ENCODE data around the gene ROBO1.

ROBO1 gene

GRCh38 chr3:78642226-78643035 is 1125.4 kb downstream of the ROBO1 start:
- DNase-seq: no peak

GRCh38 chr3:78641703-78642102 is 1126.1 kb downstream of the ROBO1 start:
- DNase-seq: no peak

- DNase-seq: no peak
Observed at GRCh38 chr3:78634316-78634715, 1133.5 kb downstream of the ROBO1 start.

GRCh38 chr3:78633626-78634025 is 1134.2 kb downstream of the ROBO1 start:
- DNase-seq: no peak

- no peak for DNase-seq
Observed at GRCh38 chr3:78632925-78633553, 1134.8 kb downstream of the ROBO1 start.

- no peak for DNase-seq
Observed at GRCh38 chr3:78629544-78629943, 1138.3 kb downstream of the ROBO1 start.

GRCh38 chr3:78621061-78621716 is 1146.6 kb downstream of the ROBO1 start:
- no peak for DNase-seq

- no peak for DNase-seq
Observed at GRCh38 chr3:78614486-78614885, 1153.3 kb downstream of the ROBO1 start.

GRCh38 chr3:78613421-78613879 is 1154.3 kb downstream of the ROBO1 start:
- DNase-seq: no peak

- no peak for DNase-seq
Observed at GRCh38 chr3:78611278-78611677, 1156.5 kb downstream of the ROBO1 start.

- DNase-seq: no peak
Observed at GRCh38 chr3:78610462-78611125, 1157.2 kb downstream of the ROBO1 start.

- DNase-seq: no peak
Observed at GRCh38 chr3:78606756-78607155, 1161.0 kb downstream of the ROBO1 start.

GRCh38 chr3:78605178-78605577 is 1162.6 kb downstream of the ROBO1 start:
- no peak for DNase-seq

- DNase-seq: no peak
Observed at GRCh38 chr3:78604341-78604740, 1163.5 kb downstream of the ROBO1 start.

- DNase-seq: no peak
Observed at GRCh38 chr3:78601249-78601648, 1166.5 kb downstream of the ROBO1 start.

GRCh38 chr3:78589778-78590177 is 1178.0 kb downstream of the ROBO1 start:
- no peak for DNase-seq

GRCh38 chr3:78588906-78589621 is 1178.7 kb downstream of the ROBO1 start:
- no peak for DNase-seq

GRCh38 chr3:78580681-78581080 is 1187.1 kb downstream of the ROBO1 start:
- DNase-seq: no peak

GRCh38 chr3:78571486-78571885 is 1196.3 kb downstream of the ROBO1 start:
- DNase-seq: no peak

GRCh38 chr3:78570496-78570895 is 1197.3 kb downstream of the ROBO1 start:
- no peak for DNase-seq

GRCh38 chr3:78569804-78570203 is 1198.0 kb downstream of the ROBO1 start:
- DNase-seq: no peak

- no peak for DNase-seq
Observed at GRCh38 chr3:78565712-78566111, 1202.1 kb downstream of the ROBO1 start.

GRCh38 chr3:78562328-78562727 is 1205.5 kb downstream of the ROBO1 start:
- DNase-seq: no peak
